HEK293 (cell line): ENCODE results near the gene FER1L5.

Experiments used
- KLF1 ChIP-seq: fragments of 450-650 bp; formaldehyde crosslinking; IDR thresholded peaks from 2 replicates; pipeline ENCODE4 v1.5.1; 2016; ENCODE audit warnings: missing biosample characterization, missing genetic modification characterization
- YY1 ChIP-seq: fragments of 450-650 bp; formaldehyde crosslinking; IDR thresholded peaks from 2 replicates; pipeline ENCODE4 v1.5.1; 2018; ENCODE audit warnings: missing biosample characterization, missing genetic modification characterization
- ZBTB7A ChIP-seq: fragments of 450-650 bp; formaldehyde crosslinking; IDR thresholded peaks from 2 replicates; pipeline ENCODE4 v1.5.1; 2016; ENCODE audit warnings: low read depth, missing biosample characterization, missing genetic modification characterization
- ZFP41 ChIP-seq: fragments of 450-650 bp; formaldehyde crosslinking; IDR thresholded peaks from 2 replicates; pipeline ENCODE4 v1.5.1; 2016; ENCODE audit warnings: missing biosample characterization, missing genetic modification characterization, borderline replicate concordance
- ZIC2 ChIP-seq: fragments of 450-650 bp; formaldehyde crosslinking; IDR thresholded peaks from 2 replicates; pipeline ENCODE4 v1.5.1; 2016; ENCODE audit warnings: missing biosample characterization, missing genetic modification characterization
- ZNF175 ChIP-seq: fragments of 450-650 bp; formaldehyde crosslinking; IDR thresholded peaks from 2 replicates; pipeline ENCODE4 v1.5.1; 2016; ENCODE audit warnings: missing biosample characterization, missing genetic modification characterization
- ZNF274 ChIP-seq, 2 experiments: fragments of 200-500 bp in 1 of 2; fragments of 450-650 bp in 1 of 2; sonication (Bioruptor generic) in 1 of 2; formaldehyde crosslinking in 1 of 2; IDR thresholded peaks; 2 replicates each; pipeline versions ENCODE4 v1.5.1 to v1.6.1; 2014 to 2016; ENCODE audit warnings: borderline replicate concordance in 1 of 2, inconsistent platforms in 1 of 2, low read length in 1 of 2, missing biosample characterization in 1 of 2, missing genetic modification characterization in 1 of 2
- ZNF426 ChIP-seq: fragments of 450-650 bp; formaldehyde crosslinking; IDR thresholded peaks from 2 replicates; pipeline ENCODE4 v1.5.1; 2017; ENCODE audit warnings: missing biosample characterization, missing genetic modification characterization, mild to moderate bottlenecking, inconsistent platforms, moderate library complexity
- ZNF521 ChIP-seq: fragments of 450-650 bp; formaldehyde crosslinking; IDR thresholded peaks from 2 replicates; pipeline ENCODE4 v1.5.1; 2017; ENCODE audit warnings: missing biosample characterization, mild to moderate bottlenecking, missing genetic modification characterization
- ZNF549 ChIP-seq: fragments of 450-650 bp; IDR thresholded peaks from 2 replicates; pipeline ENCODE4 v1.5.1; 2018; ENCODE audit warnings: missing biosample characterization, missing genetic modification characterization, mild to moderate bottlenecking, inconsistent platforms, moderate library complexity
- ZNF654 ChIP-seq: fragments of 450-650 bp; formaldehyde crosslinking; IDR thresholded peaks from 2 replicates; pipeline ENCODE4 v1.5.1; 2016; ENCODE audit warnings: low read depth, missing biosample characterization, missing genetic modification characterization
- TF ChIP-seq, protein P1 (sequence below): fragments of 450-650 bp; formaldehyde crosslinking; IDR thresholded peaks from 2 replicates; pipeline ENCODE4 v1.5.1; 2016; ENCODE audit warnings: missing biosample characterization, missing genetic modification characterization
- TF ChIP-seq, protein P2 (sequence below): fragments of 450-650 bp; formaldehyde crosslinking; IDR thresholded peaks from 2 replicates; pipeline ENCODE4 v1.5.1; 2016; ENCODE audit warnings: missing biosample characterization, missing genetic modification characterization

DNA sequence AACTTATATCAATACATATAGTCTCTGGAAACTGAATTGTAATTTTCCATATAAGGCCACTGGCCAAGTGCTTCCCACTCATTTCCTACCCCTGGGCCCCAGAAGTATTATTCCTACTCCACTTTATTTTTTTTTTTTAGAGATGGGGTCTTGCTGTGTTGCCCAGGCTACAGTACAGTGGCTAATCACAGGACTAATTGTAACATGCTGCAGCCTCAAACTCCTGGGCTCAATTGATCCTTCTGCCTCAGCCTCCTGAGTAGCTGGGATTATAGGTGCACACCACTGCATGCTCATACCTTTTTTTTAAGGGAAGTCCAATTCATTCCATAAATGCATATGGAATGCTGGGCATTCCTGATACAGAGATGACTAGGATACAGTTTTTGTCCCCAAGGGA, 111.8 kb downstream of the FER1L5 start:
- TF ChIP-seq, protein P1, sequence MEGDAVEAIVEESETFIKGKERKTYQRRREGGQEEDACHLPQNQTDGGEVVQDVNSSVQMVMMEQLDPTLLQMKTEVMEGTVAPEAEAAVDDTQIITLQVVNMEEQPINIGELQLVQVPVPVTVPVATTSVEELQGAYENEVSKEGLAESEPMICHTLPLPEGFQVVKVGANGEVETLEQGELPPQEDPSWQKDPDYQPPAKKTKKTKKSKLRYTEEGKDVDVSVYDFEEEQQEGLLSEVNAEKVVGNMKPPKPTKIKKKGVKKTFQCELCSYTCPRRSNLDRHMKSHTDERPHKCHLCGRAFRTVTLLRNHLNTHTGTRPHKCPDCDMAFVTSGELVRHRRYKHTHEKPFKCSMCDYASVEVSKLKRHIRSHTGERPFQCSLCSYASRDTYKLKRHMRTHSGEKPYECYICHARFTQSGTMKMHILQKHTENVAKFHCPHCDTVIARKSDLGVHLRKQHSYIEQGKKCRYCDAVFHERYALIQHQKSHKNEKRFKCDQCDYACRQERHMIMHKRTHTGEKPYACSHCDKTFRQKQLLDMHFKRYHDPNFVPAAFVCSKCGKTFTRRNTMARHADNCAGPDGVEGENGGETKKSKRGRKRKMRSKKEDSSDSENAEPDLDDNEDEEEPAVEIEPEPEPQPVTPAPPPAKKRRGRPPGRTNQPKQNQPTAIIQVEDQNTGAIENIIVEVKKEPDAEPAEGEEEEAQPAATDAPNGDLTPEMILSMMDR (tag by site-specific recombination), result no peak
- TF ChIP-seq, protein P2, sequence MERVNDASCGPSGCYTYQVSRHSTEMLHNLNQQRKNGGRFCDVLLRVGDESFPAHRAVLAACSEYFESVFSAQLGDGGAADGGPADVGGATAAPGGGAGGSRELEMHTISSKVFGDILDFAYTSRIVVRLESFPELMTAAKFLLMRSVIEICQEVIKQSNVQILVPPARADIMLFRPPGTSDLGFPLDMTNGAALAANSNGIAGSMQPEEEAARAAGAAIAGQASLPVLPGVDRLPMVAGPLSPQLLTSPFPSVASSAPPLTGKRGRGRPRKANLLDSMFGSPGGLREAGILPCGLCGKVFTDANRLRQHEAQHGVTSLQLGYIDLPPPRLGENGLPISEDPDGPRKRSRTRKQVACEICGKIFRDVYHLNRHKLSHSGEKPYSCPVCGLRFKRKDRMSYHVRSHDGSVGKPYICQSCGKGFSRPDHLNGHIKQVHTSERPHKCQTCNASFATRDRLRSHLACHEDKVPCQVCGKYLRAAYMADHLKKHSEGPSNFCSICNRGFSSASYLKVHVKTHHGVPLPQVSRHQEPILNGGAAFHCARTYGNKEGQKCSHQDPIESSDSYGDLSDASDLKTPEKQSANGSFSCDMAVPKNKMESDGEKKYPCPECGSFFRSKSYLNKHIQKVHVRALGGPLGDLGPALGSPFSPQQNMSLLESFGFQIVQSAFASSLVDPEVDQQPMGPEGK, result no peak
- no peak for TF ChIP-seq ZNF274 (IDR thresholded peaks at IDR 0.05; ENCODE audit: low read length)
- TF ChIP-seq ZNF274 (tag by site-specific recombination; IDR thresholded peaks at IDR 0.05; ENCODE audit: borderline replicate concordance), result no peak
- TF ChIP-seq ZIC2 (tag by site-specific recombination), result no peak
- no peak for TF ChIP-seq YY1 (tag by site-specific recombination)
- TF ChIP-seq ZNF521, result no peak
- no peak for TF ChIP-seq ZFP41 (tag by site-specific recombination)
- TF ChIP-seq ZNF426, result no peak
- TF ChIP-seq ZNF654 (tag by site-specific recombination), result no peak
- no peak for TF ChIP-seq ZBTB7A (tag by site-specific recombination)
- TF ChIP-seq ZNF549 (tag by site-specific recombination), result no peak
- no peak for TF ChIP-seq KLF1
- no peak for TF ChIP-seq ZNF175
